GM19239 (cell line): ENCODE data around the gene ATAD3B.
"Not testable (repeated sequence)": the region's sequence is repeated elsewhere in the genome, so short reads cannot be mapped to it uniquely, and the experiment has no call there.

Experiments used
- DNase-seq: peaks from one replicate; pipeline ENCODE4 v3.0.0; 2011; ENCODE audit warnings: low spot score; ENCODE audit not compliant: insufficient read length
- FAIRE-seq: peaks from 2 replicates; lab custom pipeline; 2011; peaks lifted over from hg19 to GRCh38; lab: Jason Lieb, UNC

ATAD3B gene

GRCh38 chr1:1449099-1449739 lies 22.3 kb upstream of the ATAD3B start, which contains the start of gene ATAD3C:
ATAD3C (plus strand) TSS chr1:1449689; CDS start chr1:1450684, 995 bp downstream.
- DNase-seq: no peak
- no peak for FAIRE-seq

GRCh38 chr1:1450616-1451015 lies 20.9 kb upstream of the ATAD3B start:
- FAIRE-seq, DNase-seq: not testable (repeated sequence)

- DNase-seq (peak; percentile 4), FAIRE-seq (no peak)
Measured at GRCh38 chr1:1451696-1452364, 19.7 kb upstream of the ATAD3B start.

GRCh38 chr1:1452365-1452739 lies 19.2 kb upstream of the ATAD3B start:
- FAIRE-seq, DNase-seq: not testable (repeated sequence)

GRCh38 chr1:1452882-1453281 lies 18.7 kb upstream of the ATAD3B start:
- DNase-seq (no peak), FAIRE-seq (no peak)

GRCh38 chr1:1454286-1455056 lies 17.1 kb upstream of the ATAD3B start:
- FAIRE-seq, DNase-seq: not testable (repeated sequence)

GRCh38 chr1:1455366-1455884 lies 16.1 kb upstream of the ATAD3B start:
- no peak for FAIRE-seq
- no peak for DNase-seq

GRCh38 chr1:1455934-1456333 lies 15.6 kb upstream of the ATAD3B start:
- FAIRE-seq, DNase-seq: not testable (repeated sequence)

GRCh38 chr1:1456683-1457255 lies 14.8 kb upstream of the ATAD3B start:
- not testable (repeated sequence) for DNase-seq, FAIRE-seq

GRCh38 chr1:1459156-1459555 lies 12.4 kb upstream of the ATAD3B start:
- FAIRE-seq, DNase-seq: not testable (repeated sequence)

- not testable (repeated sequence) for FAIRE-seq, DNase-seq
Measured at GRCh38 chr1:1459711-1460110, 11.9 kb upstream of the ATAD3B start.

- DNase-seq: no peak
- FAIRE-seq: no peak
Measured at GRCh38 chr1:1460540-1461130, 10.9 kb upstream of the ATAD3B start.

- no peak for DNase-seq
Measured at GRCh38 chr1:1461721-1462317, 9.7 kb upstream of the ATAD3B start.

GRCh38 chr1:1462318-1462966 lies 9.1 kb upstream of the ATAD3B start:
- DNase-seq: no peak
- no peak for FAIRE-seq

More at GRCh38 chr1:1461721-1462317, 9.7 kb upstream of the ATAD3B start:
- no peak for FAIRE-seq

- FAIRE-seq (no peak), DNase-seq (no peak)
Measured at GRCh38 chr1:1463312-1463711, 8.3 kb upstream of the ATAD3B start.

GRCh38 chr1:1468196-1468985 lies 3.2 kb upstream of the ATAD3B start:
- not testable (repeated sequence) for DNase-seq, FAIRE-seq

- DNase-seq (no peak), FAIRE-seq (no peak)
Measured at GRCh38 chr1:1470626-1471388, 758 bp upstream of the ATAD3B start.
